ENCODE results near the gene EIF4G1.
A peak's percentile ranks its signal among the peaks of the same experiment; 100 is the strongest.

GRCh38 chr3:184305577-184305976, 8.8 kb upstream of the EIF4G1 start:
- TF ChIP-seq POLR2A (IDR thresholded peaks at IDR 0.05; ENCODE audit: low read depth, low read length) (no peak), CTCF (conservative IDR thresholded peaks at IDR 0.05; ENCODE audit: low read depth, low read length) (peak; percentile 24; the same call in 1 of the 2 replicates), MAZ (IDR thresholded peaks at IDR 0.05; ENCODE audit: borderline replicate concordance, low read depth, low read length) (no peak), BHLHE40 (IDR thresholded peaks at IDR 0.05; ENCODE audit: low read depth, low read length) (no peak), RFX5 (IDR thresholded peaks at IDR 0.05; ENCODE audit: low read depth, low read length) (no peak), CEBPB (IDR thresholded peaks at IDR 0.05; ENCODE audit: low read depth, low read length) (no peak), NFE2L2 (IDR thresholded peaks at IDR 0.05; ENCODE audit: low read depth, low read length) (no peak), RAD21 (IDR thresholded peaks at IDR 0.05; ENCODE audit: low read length) (peak; percentile 28; the same call in 1 of the 2 replicates), CHD1 (IDR thresholded peaks at IDR 0.05; ENCODE audit: low read depth, low read length) (no peak)
- TF ChIP-seq, protein P1, sequence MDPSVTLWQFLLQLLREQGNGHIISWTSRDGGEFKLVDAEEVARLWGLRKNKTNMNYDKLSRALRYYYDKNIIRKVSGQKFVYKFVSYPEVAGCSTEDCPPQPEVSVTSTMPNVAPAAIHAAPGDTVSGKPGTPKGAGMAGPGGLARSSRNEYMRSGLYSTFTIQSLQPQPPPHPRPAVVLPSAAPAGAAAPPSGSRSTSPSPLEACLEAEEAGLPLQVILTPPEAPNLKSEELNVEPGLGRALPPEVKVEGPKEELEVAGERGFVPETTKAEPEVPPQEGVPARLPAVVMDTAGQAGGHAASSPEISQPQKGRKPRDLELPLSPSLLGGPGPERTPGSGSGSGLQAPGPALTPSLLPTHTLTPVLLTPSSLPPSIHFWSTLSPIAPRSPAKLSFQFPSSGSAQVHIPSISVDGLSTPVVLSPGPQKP (IDR thresholded peaks at IDR 0.05; ENCODE audit: borderline replicate concordance, low read depth, low read length): no peak

Data from IMR-90 (cell line).